T-helper 17 cell (primary cell): Measurements from ENCODE around the gene IFIT5. TPM values are rescaled to one million over a fixed set of nuclear protein-coding genes. Genes with fewer than 3 reads are reported as not detected.
"Not testable (repeated sequence)": the region's sequence is repeated elsewhere in the genome, so short reads cannot be mapped to it uniquely, and the experiment has no call there.

Experiments used
- ATAC-seq: fragments of 150-1000 bp; cut with Tn5 transposase; 2 replicates; pipeline ENCODE4 v1.10.0; 2021; ENCODE audit warnings: mild to moderate bottlenecking, moderate library complexity
- DNase-seq, 3 donors: peaks; one replicate each; pipeline versions ENCODE4 v3.0.0 to v3.0.0-alpha.2; 2020 to 2021
- H3K9me3 ChIP-seq: one replicate; pipeline ENCODE4 v1.7.0; 2013; ENCODE audit warnings: low read length, mild to moderate bottlenecking; ENCODE audit not compliant: control insufficient read depth, poor library complexity, severe bottlenecking
- H3K27ac Mint-ChIP-seq: one replicate; pipeline ENCODE4 v1.8.0; 2022; ENCODE audit warnings: mild to moderate bottlenecking, moderate library complexity, mixed read lengths
- H3K27me3 Mint-ChIP-seq: one replicate; pipeline ENCODE4 v1.8.0; 2022; ENCODE audit warnings: mixed read lengths
- H3K36me3 Mint-ChIP-seq: one replicate; pipeline ENCODE4 v1.8.0; 2022; ENCODE audit warnings: low read depth, mixed read lengths
- H3K4me1 Mint-ChIP-seq: one replicate; pipeline ENCODE4 v1.8.0; 2022; ENCODE audit warnings: mild to moderate bottlenecking, mixed read lengths
- H3K4me3 Mint-ChIP-seq: one replicate; pipeline ENCODE4 v1.8.0; 2022; ENCODE audit warnings: mild to moderate bottlenecking, moderate library complexity, mixed read lengths
- total RNA-seq, 4 donors: library from RNA in 2 of 4; stranded (reverse) in 2 of 4; gene quantifications; one replicate each; pipeline ENCODE4 v1.2.3 and lab custom pipeline; 2022 to 2026

Gene IFIT5
- total RNA-seq, 2 donors from 2014 or later = 12.7 to 15.2 TPM

- Mint-ChIP-seq H3K36me3 (no peaks in the 10 kb centered on the region), H3K27me3 (no peaks in the 10 kb centered on the region), H3K27ac (no peak overlapping the region), H3K4me3 (no peak overlapping the region), H3K4me1 (no peaks in the 10 kb centered on the region)
- DNase-seq = no peak
- H3K9me3 ChIP-seq = no peaks in the 10 kb centered on the region
- ATAC-seq = no peak
These were observed 29.7 kb upstream of the IFIT5 start for GRCh38 chr10:89384474-89385340.

GRCh38 chr10:89388806-89389205 is 25.6 kb upstream of the IFIT5 start:
- no peaks in the 10 kb centered on the region for H3K27me3 Mint-ChIP-seq
- H3K36me3 Mint-ChIP-seq = no peaks in the 10 kb centered on the region
- no peak overlapping the region for H3K4me3 Mint-ChIP-seq
- no peak overlapping the region for H3K27ac Mint-ChIP-seq
- no peak for ATAC-seq
- peaks cover 2% of the 10 kb centered on the region for H3K4me1 Mint-ChIP-seq
- no peaks in the 10 kb centered on the region for H3K9me3 ChIP-seq
- DNase-seq = no peak

GRCh38 chr10:89389254-89389653 is 25.1 kb upstream of the IFIT5 start:
- no peak overlapping the region for H3K27ac Mint-ChIP-seq
- H3K4me3 Mint-ChIP-seq = no peak overlapping the region
- H3K27me3 Mint-ChIP-seq = no peaks in the 10 kb centered on the region
- no peaks in the 10 kb centered on the region for H3K36me3 Mint-ChIP-seq
- ATAC-seq (no peak), DNase-seq (no peak)
- H3K4me1 Mint-ChIP-seq = peaks cover 4% of the 10 kb centered on the region
- no peaks in the 10 kb centered on the region for H3K9me3 ChIP-seq

GRCh38 chr10:89390476-89391225 is 23.7 kb upstream of the IFIT5 start:
- Mint-ChIP-seq H3K4me1 (peaks cover 13% of the 10 kb centered on the region), H3K36me3 (no peaks in the 10 kb centered on the region), H3K27me3 (no peaks in the 10 kb centered on the region), H3K27ac (no peak overlapping the region), H3K4me3 (no peak overlapping the region)
- ATAC-seq (no peak), DNase-seq (no peak)
- H3K9me3 ChIP-seq = no peaks in the 10 kb centered on the region

GRCh38 chr10:89391226-89391576 is 23.2 kb upstream of the IFIT5 start:
- not testable (repeated sequence) for ATAC-seq, H3K4me3 Mint-ChIP-seq, H3K27ac Mint-ChIP-seq

GRCh38 chr10:89391907-89392756 is 22.2 kb upstream of the IFIT5 start, which contains the start of gene IFIT1:
Gene IFIT1 (plus strand): TSS chr10:89392623. CDS start chr10:89392713, 90 bp downstream.
- ATAC-seq (peak; percentile 93), DNase-seq (peak in 1 of 3 donors; percentile 32)
- Mint-ChIP-seq H3K36me3 (peaks cover 2% of the 10 kb centered on the region), H3K4me3 (peak within 1 kb of the TSS; percentile 88), H3K27ac (peak within 1 kb of the TSS; percentile 89), H3K27me3 (no peaks in the 10 kb centered on the region), H3K4me1 (peaks cover 13% of the 10 kb centered on the region)
- H3K9me3 ChIP-seq = no peaks in the 10 kb centered on the region

More at GRCh38 chr10:89391226-89391576, 23.2 kb upstream of the IFIT5 start:
- H3K9me3 ChIP-seq, DNase-seq, H3K27me3 Mint-ChIP-seq, H3K36me3 Mint-ChIP-seq: not testable (repeated sequence)
- H3K4me1 Mint-ChIP-seq = peaks cover 13% of the 10 kb centered on the region

GRCh38 chr10:89392974-89393373 is 21.4 kb upstream of the IFIT5 start:
- Mint-ChIP-seq H3K27ac (peak overlapping the region; percentile 89), H3K36me3 (peaks cover 2% of the 10 kb centered on the region), H3K4me3 (peak overlapping the region; percentile 88), H3K4me1 (peaks cover 13% of the 10 kb centered on the region), H3K27me3 (no peaks in the 10 kb centered on the region)
- ATAC-seq (peak; percentile 42), DNase-seq (no peak)
- H3K9me3 ChIP-seq = no peaks in the 10 kb centered on the region

- Mint-ChIP-seq H3K27me3 (no peaks in the 10 kb centered on the region), H3K27ac (no peak overlapping the region), H3K36me3 (peaks cover 2% of the 10 kb centered on the region), H3K4me1 (peaks cover 13% of the 10 kb centered on the region), H3K4me3 (no peak overlapping the region)
- H3K9me3 ChIP-seq = no peaks in the 10 kb centered on the region
- no peak for ATAC-seq
- DNase-seq = no peak
These were observed 20.5 kb upstream of the IFIT5 start for GRCh38 chr10:89393898-89394297.

- Mint-ChIP-seq H3K27ac (no peak overlapping the region), H3K4me3 (no peak overlapping the region), H3K4me1 (peaks cover 17% of the 10 kb centered on the region), H3K27me3 (no peaks in the 10 kb centered on the region), H3K36me3 (peaks cover 2% of the 10 kb centered on the region)
- no peaks in the 10 kb centered on the region for H3K9me3 ChIP-seq
- no peak for ATAC-seq
- no peak for DNase-seq
These were observed 19.2 kb upstream of the IFIT5 start for GRCh38 chr10:89395141-89395540.

- peaks cover 5% of the 10 kb centered on the region for H3K36me3 Mint-ChIP-seq
- no peak for ATAC-seq
- H3K4me1 Mint-ChIP-seq = peaks cover 20% of the 10 kb centered on the region
These were observed 16.2 kb upstream of the IFIT5 start for GRCh38 chr10:89398003-89398749.

GRCh38 chr10:89399956-89400355 is 14.4 kb upstream of the IFIT5 start:
- H3K36me3 Mint-ChIP-seq = peaks cover 5% of the 10 kb centered on the region
- DNase-seq (no peak), ATAC-seq (no peak)
- peaks cover 15% of the 10 kb centered on the region for H3K4me1 Mint-ChIP-seq
- no peak overlapping the region for H3K4me3 Mint-ChIP-seq
- H3K27me3 Mint-ChIP-seq = no peaks in the 10 kb centered on the region
- no peak overlapping the region for H3K27ac Mint-ChIP-seq
- no peaks in the 10 kb centered on the region for H3K9me3 ChIP-seq

More at GRCh38 chr10:89398003-89398749, 16.2 kb upstream of the IFIT5 start:
- H3K9me3 ChIP-seq = no peaks in the 10 kb centered on the region
- H3K4me3 Mint-ChIP-seq = no peak overlapping the region
- no peak overlapping the region for H3K27ac Mint-ChIP-seq
- no peak for DNase-seq
- no peaks in the 10 kb centered on the region for H3K27me3 Mint-ChIP-seq

- no peak for ATAC-seq
- peaks cover 9% of the 10 kb centered on the region for H3K4me1 Mint-ChIP-seq
- H3K9me3 ChIP-seq = no peaks in the 10 kb centered on the region
- no peak for DNase-seq
- H3K27ac Mint-ChIP-seq = no peak overlapping the region
- peaks cover 3% of the 10 kb centered on the region for H3K36me3 Mint-ChIP-seq
- no peaks in the 10 kb centered on the region for H3K27me3 Mint-ChIP-seq
- no peak overlapping the region for H3K4me3 Mint-ChIP-seq
These were observed 11.3 kb upstream of the IFIT5 start for GRCh38 chr10:89403043-89403442.
